Measurements from ENCODE around the gene CRTC3.

CRTC3 gene

DNA sequence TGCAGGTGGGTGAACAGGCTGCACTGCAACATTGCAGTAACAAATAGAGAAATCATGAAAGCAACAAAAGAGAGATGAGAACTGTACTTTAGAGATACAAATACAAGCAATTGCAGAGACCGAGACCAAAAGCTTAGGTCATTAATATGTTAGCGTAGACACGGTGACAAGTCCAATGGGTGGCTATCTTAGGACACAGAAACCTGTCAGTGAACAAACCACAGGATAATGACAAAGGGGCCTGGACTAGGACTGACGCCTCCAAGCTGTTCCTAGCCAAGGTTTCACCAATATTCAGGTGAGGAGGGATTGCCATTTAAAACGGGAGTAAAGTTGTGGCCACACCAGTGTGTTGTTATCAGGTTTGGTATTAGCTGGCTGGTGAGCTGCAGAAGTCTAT is 145.7 kb downstream of the CRTC3 start:
- Histone ChIP-seq H3K4me2 (no peak overlapping the region), H3K27me3 (no peaks in the 10 kb centered on the region; the same call in 1 of the 2 replicates), H3K4me1 (peaks cover 5% of the 10 kb centered on the region; the same call in 1 of the 2 replicates), H3K9me3 (peaks cover 9% of the 10 kb centered on the region; the same call in 1 of the 2 replicates), H3K36me3 (no peaks in the 10 kb centered on the region), H3K9ac (no peak overlapping the region), H3K27ac (no peak overlapping the region), H3K4me3 (no peak overlapping the region), H4K20me1 (no peaks in the 10 kb centered on the region)
- no peak for TF ChIP-seq Cebpa-rat (IDR thresholded peaks at IDR 0.05)

DNA sequence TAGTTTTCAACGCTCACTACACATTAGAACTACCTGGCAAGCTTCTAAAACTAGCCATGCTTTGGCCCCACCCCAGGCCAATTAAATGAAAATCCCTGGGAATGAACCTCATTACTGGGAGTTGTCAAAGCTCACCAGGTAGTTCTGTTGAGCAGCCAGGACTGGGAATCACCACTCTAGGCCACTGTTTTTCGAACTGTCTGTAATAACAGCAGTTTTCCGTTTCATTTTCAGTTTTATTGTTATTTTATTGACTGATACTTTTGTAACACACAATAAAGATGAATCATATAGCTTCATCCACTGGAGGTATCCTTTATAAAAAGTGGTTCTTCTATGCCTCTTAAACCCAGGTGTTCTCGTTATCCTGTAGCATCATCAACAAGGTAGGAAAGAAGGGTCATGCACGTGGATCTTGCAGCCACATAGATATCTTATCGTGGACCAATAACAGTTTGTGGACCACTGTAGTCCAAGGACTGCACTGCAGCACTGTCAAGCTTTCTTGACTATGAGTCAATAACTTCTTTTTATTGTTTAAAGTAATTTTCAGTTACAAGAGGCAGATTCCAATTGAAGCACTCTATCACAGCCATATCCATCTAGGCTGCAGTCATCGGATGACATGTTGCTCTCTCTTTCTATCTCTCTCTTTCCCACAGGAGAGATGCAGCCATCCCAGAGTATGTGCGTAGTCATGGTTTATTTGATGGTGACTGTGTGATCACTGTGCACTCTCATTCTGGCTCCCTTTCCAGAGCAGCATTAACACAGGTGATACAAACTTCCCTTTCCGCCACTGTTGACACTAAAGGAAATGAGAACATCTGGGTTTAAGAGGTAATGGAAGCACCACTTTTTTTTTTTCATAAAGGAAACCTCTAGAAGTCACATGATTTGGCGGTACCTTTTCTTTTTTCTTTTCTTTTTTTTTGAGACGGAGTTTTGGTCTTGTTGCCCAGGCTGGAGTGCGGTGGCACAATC is 148.4 kb downstream of the CRTC3 start:
- Histone ChIP-seq H3K4me1 (peaks cover 5% of the 10 kb centered on the region; the same call in 1 of the 2 replicates), H3K4me3 (no peak overlapping the region), H4K20me1 (no peaks in the 10 kb centered on the region), H3K4me2 (no peak overlapping the region), H3K27ac (no peak overlapping the region), H3K36me3 (no peaks in the 10 kb centered on the region), H3K9ac (no peak overlapping the region), H3K9me3 (peaks cover 7% of the 10 kb centered on the region; the same call in 1 of the 2 replicates), H3K27me3 (no peaks in the 10 kb centered on the region)
- TF ChIP-seq Cebpa-rat (IDR thresholded peaks at IDR 0.05): no peak

DNA sequence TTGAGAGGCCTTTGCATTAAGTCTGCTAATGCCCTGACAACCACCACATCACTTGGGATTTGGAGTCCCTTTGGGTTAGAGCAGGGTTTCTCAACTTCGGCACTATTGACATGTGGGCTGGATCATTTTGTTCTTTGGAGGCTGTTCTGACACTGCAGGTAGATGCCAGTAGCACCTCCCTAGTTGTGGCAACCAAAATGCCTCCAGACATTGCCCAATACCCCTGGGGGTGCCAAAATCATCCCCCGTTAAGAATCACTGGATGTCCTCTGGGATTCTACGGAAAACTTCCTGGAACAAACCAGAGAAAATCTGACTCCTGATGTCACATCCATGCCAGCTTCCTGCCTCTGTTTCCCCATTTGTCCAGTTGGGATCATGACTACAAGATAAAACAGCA is 150.2 kb downstream of the CRTC3 start:
- Histone ChIP-seq H3K27me3 (no peaks in the 10 kb centered on the region), H3K9me3 (no peaks in the 10 kb centered on the region), H4K20me1 (no peaks in the 10 kb centered on the region), H3K27ac (no peak overlapping the region), H3K4me3 (no peak overlapping the region), H3K4me1 (peaks cover 21% of the 10 kb centered on the region), H3K36me3 (no peaks in the 10 kb centered on the region), H3K4me2 (no peak overlapping the region), H3K9ac (no peak overlapping the region)
- TF ChIP-seq Cebpa-rat (IDR thresholded peaks at IDR 0.05): no peak

DNA sequence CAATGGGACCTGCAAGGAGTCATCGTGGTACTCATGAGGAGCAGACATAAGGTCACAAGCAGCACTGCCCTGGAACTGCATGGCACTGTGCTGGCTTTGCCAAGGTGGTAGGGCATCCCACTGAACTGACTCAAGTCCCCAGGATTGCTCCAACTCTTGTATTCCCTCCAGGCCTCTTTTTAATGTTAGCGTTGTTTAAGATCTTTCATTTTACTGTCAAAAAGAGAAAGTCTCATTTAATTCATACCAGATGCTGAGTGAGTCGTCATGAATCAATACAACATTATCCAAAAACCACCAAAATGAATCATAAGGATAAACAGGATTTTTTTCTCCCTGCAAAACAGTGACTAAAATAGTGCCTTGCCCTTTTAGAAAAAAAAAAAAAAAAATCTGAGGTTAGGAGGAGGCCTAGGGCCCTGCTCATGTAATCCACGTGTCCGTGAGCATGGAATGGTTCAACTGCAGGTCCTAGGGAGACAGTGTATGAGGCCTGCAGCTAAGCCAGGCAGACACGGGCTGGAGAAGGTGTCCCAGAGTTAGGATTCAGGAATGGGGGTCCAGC is 150.7 kb downstream of the CRTC3 start:
- no peak overlapping the region for H3K4me2 ChIP-seq
- no peak overlapping the region for H3K4me3 ChIP-seq
- H4K20me1 ChIP-seq: no peaks in the 10 kb centered on the region
- no peaks in the 10 kb centered on the region for H3K36me3 ChIP-seq
- peaks cover 26% of the 10 kb centered on the region for H3K4me1 ChIP-seq
- no peak overlapping the region for H3K9ac ChIP-seq
- H3K27me3 ChIP-seq: no peaks in the 10 kb centered on the region
- H3K27ac ChIP-seq: no peak overlapping the region
- no peaks in the 10 kb centered on the region for H3K9me3 ChIP-seq
- no peak for TF ChIP-seq Cebpa-rat (IDR thresholded peaks at IDR 0.05)

DNA sequence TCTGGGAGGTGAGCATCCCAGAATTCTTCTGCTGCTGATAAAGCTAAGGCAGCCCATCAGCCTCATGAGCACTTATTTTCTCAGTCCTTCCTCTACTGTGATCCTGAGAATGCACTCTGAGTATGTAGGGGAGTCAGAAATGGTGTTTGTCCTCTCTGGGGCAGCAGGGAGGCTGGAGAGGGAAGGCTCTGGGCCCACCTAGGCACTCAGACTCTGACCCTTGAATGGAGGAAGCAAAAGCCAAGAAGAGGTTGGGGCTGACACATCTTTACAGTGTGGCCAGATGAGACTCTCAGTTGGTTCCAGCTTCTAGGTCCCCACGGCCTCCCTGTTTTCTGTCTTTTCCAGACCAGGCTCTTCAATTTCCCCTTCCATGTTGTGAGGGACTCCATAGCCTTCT is 151.3 kb downstream of the CRTC3 start:
- no peak overlapping the region for H3K4me3 ChIP-seq
- H3K27me3 ChIP-seq: no peaks in the 10 kb centered on the region
- H3K27ac ChIP-seq: no peak overlapping the region
- no peak overlapping the region for H3K9ac ChIP-seq
- peaks cover 32% of the 10 kb centered on the region for H3K4me1 ChIP-seq
- no peaks in the 10 kb centered on the region for H3K9me3 ChIP-seq
- H4K20me1 ChIP-seq: no peaks in the 10 kb centered on the region
- TF ChIP-seq Cebpa-rat (IDR thresholded peaks at IDR 0.05): no peak
- H3K36me3 ChIP-seq: no peaks in the 10 kb centered on the region
- no peak overlapping the region for H3K4me2 ChIP-seq

GRCh38 chr15:90681480-90681879 is 151.8 kb downstream of the CRTC3 start:
- no peaks in the 10 kb centered on the region for H4K20me1 ChIP-seq
- no peaks in the 10 kb centered on the region for H3K27me3 ChIP-seq
- H3K4me2 ChIP-seq: no peak overlapping the region
- no peak for TF ChIP-seq Cebpa-rat (IDR thresholded peaks at IDR 0.05)
- H3K4me3 ChIP-seq: no peak overlapping the region
- no peaks in the 10 kb centered on the region for H3K9me3 ChIP-seq
- peaks cover 37% of the 10 kb centered on the region for H3K4me1 ChIP-seq
- H3K9ac ChIP-seq: no peak overlapping the region
- no peaks in the 10 kb centered on the region for H3K36me3 ChIP-seq
- no peak overlapping the region for H3K27ac ChIP-seq

GRCh38 chr15:90683371-90683770 is 153.6 kb downstream of the CRTC3 start:
- no peaks in the 10 kb centered on the region for H3K27me3 ChIP-seq
- no peak overlapping the region for H3K27ac ChIP-seq
- peaks cover 48% of the 10 kb centered on the region for H3K4me1 ChIP-seq
- H3K36me3 ChIP-seq: no peaks in the 10 kb centered on the region
- H3K9ac ChIP-seq: no peak overlapping the region
- no peaks in the 10 kb centered on the region for H4K20me1 ChIP-seq
- no peak for TF ChIP-seq Cebpa-rat (IDR thresholded peaks at IDR 0.05)
- no peak overlapping the region for H3K4me2 ChIP-seq
- H3K9me3 ChIP-seq: peaks cover 4% of the 10 kb centered on the region
- H3K4me3 ChIP-seq: no peak overlapping the region

- H3K4me1 ChIP-seq: peaks cover 44% of the 10 kb centered on the region
- H3K9me3 ChIP-seq: peaks cover 9% of the 10 kb centered on the region
- no peaks in the 10 kb centered on the region for H4K20me1 ChIP-seq
- H3K27me3 ChIP-seq: no peaks in the 10 kb centered on the region
- H3K36me3 ChIP-seq: no peaks in the 10 kb centered on the region
- H3K4me2 ChIP-seq: no peak overlapping the region
- no peak overlapping the region for H3K27ac ChIP-seq
- no peak overlapping the region for H3K4me3 ChIP-seq
- TF ChIP-seq Cebpa-rat (IDR thresholded peaks at IDR 0.05): no peak
- H3K9ac ChIP-seq: no peak overlapping the region
Observed at GRCh38 chr15:90683876-90684275, 154.2 kb downstream of the CRTC3 start.

DNA sequence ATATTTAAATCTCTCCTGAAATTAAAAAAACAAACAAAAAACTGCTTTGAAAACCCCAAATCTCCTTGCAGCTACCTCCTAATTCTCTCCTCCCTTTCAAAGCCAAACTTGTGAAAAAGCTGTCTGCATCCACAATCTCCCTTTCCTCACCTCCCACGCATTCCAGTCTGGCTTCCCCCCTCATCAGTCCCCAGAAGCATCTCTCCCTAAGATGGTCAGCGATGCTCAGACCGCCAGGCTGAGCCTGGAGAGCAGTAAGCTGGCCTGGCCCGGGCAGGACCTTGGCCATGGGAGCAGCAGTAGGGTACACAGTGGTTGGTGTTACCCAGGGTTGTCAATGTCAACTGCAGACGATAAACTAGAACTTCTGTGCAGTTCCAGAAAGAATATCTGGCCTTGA is 154.6 kb downstream of the CRTC3 start:
- Histone ChIP-seq H4K20me1 (no peaks in the 10 kb centered on the region), H3K36me3 (no peaks in the 10 kb centered on the region), H3K9ac (no peak overlapping the region), H3K9me3 (peaks cover 13% of the 10 kb centered on the region), H3K27ac (no peak overlapping the region), H3K4me2 (no peak overlapping the region), H3K27me3 (no peaks in the 10 kb centered on the region), H3K4me1 (peaks cover 44% of the 10 kb centered on the region), H3K4me3 (no peak overlapping the region)
- no peak for TF ChIP-seq Cebpa-rat (IDR thresholded peaks at IDR 0.05)
